ENCODE results near the gene UTP4. TPM values are rescaled to one million over a fixed set of nuclear protein-coding genes. Genes with fewer than 3 reads are reported as not detected.

Gene UTP4
- total and polyA plus RNA-seq, 2 of the 8 experiments (the other 6 are each of a cell fraction or from before 2014, with no cell fraction given), result 101 to 118 TPM

DNA sequence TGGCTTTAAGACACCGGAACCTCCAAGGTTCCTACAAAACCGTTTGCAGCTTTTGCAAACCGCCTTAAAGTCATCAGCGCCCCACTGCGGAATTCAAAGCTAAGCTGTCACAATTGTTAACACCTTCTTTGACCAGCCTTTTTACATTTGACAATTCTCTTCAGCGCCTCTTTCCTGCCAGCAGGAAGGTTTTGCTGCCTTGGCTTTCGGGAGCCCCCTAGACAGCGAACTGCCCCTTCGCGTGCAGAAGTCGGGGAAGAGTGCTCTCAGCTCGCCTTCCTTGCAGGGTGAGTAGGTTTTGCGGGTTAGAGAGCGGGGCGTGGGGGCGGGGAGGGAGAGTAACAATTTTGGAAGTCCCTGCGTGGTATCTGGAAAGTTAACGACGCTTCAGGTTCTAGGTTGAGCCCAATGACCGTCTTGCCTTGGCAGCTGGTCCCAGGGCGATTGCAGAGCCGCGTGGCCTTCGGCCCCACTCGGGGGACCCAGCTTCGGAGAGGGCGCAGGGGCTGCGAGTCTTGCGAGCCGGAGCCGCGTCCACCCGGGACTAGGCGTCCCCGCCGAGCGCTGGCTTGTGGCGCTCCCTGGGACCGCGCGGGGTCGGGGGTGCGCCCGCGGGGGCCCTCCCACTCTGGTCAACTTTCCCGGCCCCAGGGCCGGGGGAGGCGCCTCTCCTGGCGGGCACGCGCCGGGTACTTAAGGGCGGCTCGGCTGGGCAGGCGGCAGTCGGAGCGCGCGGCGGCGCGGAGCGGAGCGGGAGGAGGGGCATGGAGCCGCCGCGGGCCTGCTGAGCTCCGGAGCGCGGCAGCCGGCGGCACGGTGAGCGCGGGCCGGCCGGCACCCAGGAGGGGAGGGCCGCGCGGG, 26.7 kb upstream of the UTP4 start, which contains the start of gene HAS3:
Gene HAS3 (plus strand): TSS at position 153 of the 861 bp plus-strand sequence. CDS start 3,743 bp downstream, outside the sequence.
- Histone ChIP-seq H3K36me3 (ENCODE audit: control insufficient read depth in 2 of 4, insufficient read depth in 4 of 4, low read length in 3 of 4) (peaks cover 5 to 17% (median 16%) of the 10 kb centered on the region in 4 experiments; a peak in 7 of 8 replicates), H3K9ac (replicated peaks in 1 of 4; ENCODE audit: extremely low read depth in 1 of 4, low read depth in 3 of 4, low read length in 3 of 4) (peak within 1 kb of the TSS in 3 of 4 experiments; percentile 26 to 65 (median 40); a peak in 3 of 7 replicates), H3K27ac (ENCODE audit: low read depth, low read length) (no peak within 1 kb of the TSS), H2BK12ac (ENCODE audit: low read depth, low read length) (peak within 1 kb of the TSS; percentile 90; the same call in 1 of the 2 replicates), H3K4me1 (replicated peaks in 1 of 4; ENCODE audit: control insufficient read depth in 3 of 4, insufficient read depth in 4 of 4, low read length in 3 of 4) (peaks cover 15 to 33% (median 19%) of the 10 kb centered on the region in 4 experiments), H4K5ac (ENCODE audit: insufficient read length, low read depth, low read length) (peak within 1 kb of the TSS; percentile 23), H3K79me1 (ENCODE audit: low read depth, low read length) (peaks cover 18% of the 10 kb centered on the region), H4K91ac (replicated peaks; ENCODE audit: insufficient read length, low read length) (peak within 1 kb of the TSS; percentile 77), H2BK5ac (ENCODE audit: low read depth, low read length) (peak within 1 kb of the TSS; percentile 88; the same call in 1 of the 2 replicates), H2BK15ac (ENCODE audit: low read length) (peak within 1 kb of the TSS; percentile 99; the same call in 1 of the 2 replicates), H2AFZ (ENCODE audit: low read length) (no peak within 1 kb of the TSS), H3K23me2 (ENCODE audit: low read depth, low read length) (peaks cover 25% of the 10 kb centered on the region), H3K4me2 (ENCODE audit: insufficient read depth in 1 of 2, low read depth in 2 of 2, low read length in 2 of 2) (peak within 1 kb of the TSS; percentile 95 to 98), H2BK20ac (ENCODE audit: low read length) (0 out of 2 replicates have a peak within 1 kb of the TSS, but pooled peaks have one; percentile 86), H4K8ac (ENCODE audit: extremely low read depth, insufficient read depth, low read length) (peak within 1 kb of the TSS; percentile 39), H3K18ac (ENCODE audit: extremely low read depth, low read length) (peak within 1 kb of the TSS; percentile 95), H3K14ac (ENCODE audit: insufficient read length) (no peak within 1 kb of the TSS), H3K9me3 (ENCODE audit: insufficient read depth in 2 of 2, low read depth in 1 of 2, low read length in 1 of 2) (no peaks in the 10 kb centered on the region), H3K23ac (ENCODE audit: insufficient read length) (no peak within 1 kb of the TSS), H2BK120ac (replicated peaks; ENCODE audit: low read depth, low read length) (peak within 1 kb of the TSS; percentile 76), H3K79me2 (ENCODE audit: control insufficient read depth in 1 of 2, insufficient read depth in 2 of 2, low read length in 2 of 2) (peaks cover 11 to 39% of the 10 kb centered on the region in 2 experiments; a peak in 3 of 4 replicates), H3K56ac (replicated peaks; ENCODE audit: insufficient read length, low read depth, low read length) (peak within 1 kb of the TSS; percentile 82), H3K27me3 (replicated peaks in 1 of 4; ENCODE audit: control insufficient read depth in 3 of 4, extremely low read depth in 1 of 4, insufficient read depth in 3 of 4, low read length in 3 of 4) (no peaks in the 10 kb centered on the region; a peak in 1 of 7 replicates), H3K4ac (replicated peaks; ENCODE audit: insufficient read length, low read depth, low read length) (no peak within 1 kb of the TSS), H4K20me1 (replicated peaks in 1 of 2; ENCODE audit: control insufficient read depth in 1 of 2, insufficient read depth in 2 of 2, low read length in 2 of 2) (peaks cover 0 to 9% of the 10 kb centered on the region in 2 experiments), H3K4me3 (ENCODE audit: extremely low read depth in 1 of 4, insufficient read depth in 2 of 4, low read depth in 3 of 4, low read length in 4 of 4) (peak within 1 kb of the TSS; percentile 60 to 82 (median 75)), H2AK5ac (ENCODE audit: low read depth, low read length) (no peak within 1 kb of the TSS; the same call in 1 of the 2 replicates)
- DNase-seq (ENCODE audit: low read depth in 1 of 2, low spot score in 2 of 2) (peak; percentile 64 to 81), FAIRE-seq (peak; percentile 93)
- CTCF ChIA-PET (ENCODE audit: partially characterized antibody), result interaction anchor here (0.7 to 2.2 kb wide), 24 partner anchors 11 to 259 kb away, joined by 3 to 19 read pairs (median 4); no protein-coding TSS in a partner anchor
- POLR2A ChIA-PET (ENCODE audit: partially characterized antibody), result interaction anchor here (0.6 to 6.1 kb wide), 23 partner anchors 8 to 254 kb away, joined by 3 to 38 read pairs (median 4); partner anchors contain the start of genes CHTF8 and UTP4
- WGBS, 2 experiments (ENCODE audit: extremely low coverage in 1 of 2, insufficient coverage in 1 of 2, insufficient read length in 1 of 2, insufficient replicate concordance in 2 of 2, low coverage in 1 of 2, low lambda C conversion rate in 2 of 2, missing lambda C conversion rate in 1 of 2), result 2% methylated on average over 35 of the region's 80 CpGs; no CpG with 5 or more reads in 1 of the 2 experiments
- TF ChIP-seq, protein P1, sequence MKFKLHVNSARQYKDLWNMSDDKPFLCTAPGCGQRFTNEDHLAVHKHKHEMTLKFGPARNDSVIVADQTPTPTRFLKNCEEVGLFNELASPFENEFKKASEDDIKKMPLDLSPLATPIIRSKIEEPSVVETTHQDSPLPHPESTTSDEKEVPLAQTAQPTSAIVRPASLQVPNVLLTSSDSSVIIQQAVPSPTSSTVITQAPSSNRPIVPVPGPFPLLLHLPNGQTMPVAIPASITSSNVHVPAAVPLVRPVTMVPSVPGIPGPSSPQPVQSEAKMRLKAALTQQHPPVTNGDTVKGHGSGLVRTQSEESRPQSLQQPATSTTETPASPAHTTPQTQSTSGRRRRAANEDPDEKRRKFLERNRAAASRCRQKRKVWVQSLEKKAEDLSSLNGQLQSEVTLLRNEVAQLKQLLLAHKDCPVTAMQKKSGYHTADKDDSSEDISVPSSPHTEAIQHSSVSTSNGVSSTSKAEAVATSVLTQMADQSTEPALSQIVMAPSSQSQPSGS (IDR thresholded peaks at IDR 0.05; ENCODE audit: low read length), result 0 out of 2 replicates have a peak, but pooled peaks have one; percentile 7
- TF ChIP-seq EGR1 (IDR thresholded peaks at IDR 0.05; ENCODE audit: borderline replicate concordance, low read depth, low read length), result no peak
- no peak; the same call in 1 of the 2 replicates for TF ChIP-seq MAX (IDR thresholded peaks at IDR 0.05)
- no peak for TF ChIP-seq FOSL1 (IDR thresholded peaks at IDR 0.05; ENCODE audit: insufficient read depth, low read depth, low read length)
- TF ChIP-seq ASH2L (IDR thresholded peaks at IDR 0.05; ENCODE audit: low read length), result peak; percentile 22
- no peak for TF ChIP-seq CEBPB (IDR thresholded peaks at IDR 0.05; ENCODE audit: low read depth, low read length)
- TF ChIP-seq SIN3A (conservative IDR thresholded peaks at IDR 0.05 in 1 of 2, IDR thresholded peaks at IDR 0.05 in 1 of 2; ENCODE audit: low read depth in 1 of 2, low read length in 2 of 2), result peak; percentile 95 to 97
- TF ChIP-seq CREB1 (IDR thresholded peaks at IDR 0.05), result no peak

Data from H1 (cell line).